Measurements from ENCODE around the gene PHACTR1.

Gene PHACTR1

GRCh38 chr6:13251242-13251641 is 534.7 kb downstream of the PHACTR1 start:
- no peak for DNase-seq

DNA sequence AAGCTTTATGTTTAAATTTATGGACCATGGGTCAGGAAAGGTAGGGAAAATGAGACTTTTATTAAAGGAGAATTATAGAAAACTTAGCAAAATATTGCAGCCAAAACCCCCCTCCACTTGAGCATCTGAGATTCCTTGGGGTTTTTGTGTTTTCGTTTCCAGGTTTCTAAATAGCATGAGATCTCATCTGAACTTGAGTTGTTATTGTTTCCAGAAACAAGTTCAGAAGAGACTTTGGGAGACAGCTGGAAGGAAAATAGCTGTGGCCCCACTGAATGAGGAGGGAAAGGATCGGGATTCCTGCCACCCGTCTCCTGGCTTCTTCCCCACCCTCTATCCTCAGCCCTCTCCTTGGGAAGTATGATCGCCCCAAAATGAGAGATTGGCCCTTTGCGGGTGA is 536.2 kb downstream of the PHACTR1 start:
- no peak for DNase-seq

- no peak for DNase-seq
These were observed 536.7 kb downstream of the PHACTR1 start for GRCh38 chr6:13253272-13253671.

DNA sequence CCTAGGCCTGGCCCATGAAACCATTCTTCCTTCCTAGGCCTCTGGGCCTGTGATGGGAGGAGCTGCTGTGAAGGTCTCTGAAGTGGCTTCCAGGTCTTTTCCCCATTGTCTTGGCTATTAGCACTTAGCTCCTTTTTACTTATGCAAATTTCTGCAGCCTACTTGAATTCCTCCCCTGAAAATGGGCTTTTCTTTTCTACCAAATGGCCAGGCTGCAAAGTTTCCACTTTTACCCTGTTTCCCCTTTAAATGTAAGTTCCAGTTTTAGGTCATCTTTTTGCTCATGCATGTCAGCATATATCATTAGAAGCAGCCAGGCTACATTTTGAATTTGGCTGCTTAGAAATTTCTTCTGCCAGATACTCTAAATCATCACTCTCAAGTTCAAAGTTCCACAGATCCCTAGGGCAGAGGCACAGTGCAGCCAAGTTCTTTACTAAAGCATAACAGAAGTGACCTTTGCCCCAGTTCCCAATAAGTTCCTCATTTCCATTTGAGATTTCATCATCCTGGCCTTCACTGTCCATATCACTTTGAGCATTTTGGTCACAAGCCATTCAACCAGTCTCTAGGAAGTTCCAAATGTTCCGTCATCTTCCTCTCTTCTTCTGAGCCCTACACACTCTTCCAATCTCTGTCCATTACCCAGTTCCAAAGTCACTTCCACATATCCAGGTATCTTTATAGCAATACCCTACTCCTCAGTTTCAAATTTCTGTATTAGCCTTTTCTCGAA is 539.9 kb downstream of the PHACTR1 start:
- no peak for DNase-seq

GRCh38 chr6:13259393-13259792 is 542.8 kb downstream of the PHACTR1 start:
- no peak for DNase-seq

GRCh38 chr6:13260101-13260598 is 543.6 kb downstream of the PHACTR1 start:
- no peak for DNase-seq

- DNase-seq, result no peak
These were observed 544.3 kb downstream of the PHACTR1 start for GRCh38 chr6:13260831-13261230.

DNA sequence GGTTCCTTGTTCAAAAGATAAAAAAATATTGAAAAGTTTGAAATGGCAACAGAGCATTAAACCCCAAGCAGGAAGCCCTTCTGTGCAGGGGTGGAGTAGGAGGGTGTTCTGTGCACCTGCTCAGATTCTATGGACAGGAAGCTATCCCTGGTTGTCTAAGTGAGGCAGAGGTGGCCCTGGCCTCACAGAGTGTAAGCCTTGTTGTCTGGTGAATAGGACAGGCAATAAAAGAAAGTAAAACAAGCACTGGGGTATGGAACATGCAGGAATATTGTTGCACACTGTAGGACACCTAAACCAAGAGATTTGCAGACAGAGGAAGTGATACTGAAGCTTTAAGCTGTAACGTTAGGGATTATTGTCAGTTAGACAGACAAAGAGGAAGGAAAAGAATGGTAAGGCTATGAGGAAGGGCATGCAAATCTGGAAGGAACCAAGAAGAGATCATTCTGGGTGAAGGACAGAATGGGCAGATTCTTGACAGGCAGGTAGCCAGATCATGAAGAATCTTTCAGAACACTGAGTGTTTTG is 545.0 kb downstream of the PHACTR1 start:
- no peak for DNase-seq

DNA sequence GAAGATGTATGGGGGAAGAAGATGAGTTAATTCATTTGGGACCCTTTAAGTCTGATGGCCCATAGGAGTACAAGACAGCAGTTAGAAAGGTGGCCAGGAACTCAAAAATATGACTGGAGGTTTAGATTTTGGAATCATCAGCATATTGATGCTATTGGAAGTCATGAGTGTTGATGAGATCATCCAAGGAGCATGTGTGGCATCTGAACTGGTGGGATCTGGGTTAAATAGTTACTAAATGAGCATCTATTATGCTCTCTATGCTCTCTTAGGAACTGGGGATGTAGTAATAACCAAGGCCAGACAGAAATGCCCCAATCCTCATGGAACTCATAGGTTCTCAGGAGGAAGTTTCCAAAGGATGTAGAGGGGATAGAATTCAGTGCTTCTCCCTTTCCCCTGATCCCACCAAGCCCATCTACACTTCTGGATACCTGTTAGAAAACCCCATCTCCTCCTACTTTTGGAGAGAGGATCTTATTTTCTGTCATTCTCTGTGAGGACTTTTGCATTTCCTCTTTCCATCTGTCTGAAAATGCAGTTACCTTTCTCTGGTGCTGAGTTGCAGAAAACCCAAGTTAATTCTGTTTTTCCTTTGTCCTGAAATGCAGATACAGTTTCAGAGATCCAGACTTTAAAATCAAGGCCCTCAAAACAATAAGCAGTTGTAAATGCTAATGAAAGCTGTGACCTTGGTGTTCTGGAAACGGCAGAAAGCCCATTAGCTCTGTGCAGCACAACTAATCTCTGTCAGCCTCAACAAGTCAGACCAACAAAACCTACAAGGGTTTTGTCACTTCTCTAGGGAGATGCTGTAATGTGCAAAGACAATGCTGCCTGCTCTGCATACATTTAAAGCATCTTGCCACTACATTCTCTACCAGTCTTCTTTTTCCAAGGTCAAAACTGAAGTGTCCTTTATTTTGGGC is 546.0 kb downstream of the PHACTR1 start:
- DNase-seq, result no peak

DNA sequence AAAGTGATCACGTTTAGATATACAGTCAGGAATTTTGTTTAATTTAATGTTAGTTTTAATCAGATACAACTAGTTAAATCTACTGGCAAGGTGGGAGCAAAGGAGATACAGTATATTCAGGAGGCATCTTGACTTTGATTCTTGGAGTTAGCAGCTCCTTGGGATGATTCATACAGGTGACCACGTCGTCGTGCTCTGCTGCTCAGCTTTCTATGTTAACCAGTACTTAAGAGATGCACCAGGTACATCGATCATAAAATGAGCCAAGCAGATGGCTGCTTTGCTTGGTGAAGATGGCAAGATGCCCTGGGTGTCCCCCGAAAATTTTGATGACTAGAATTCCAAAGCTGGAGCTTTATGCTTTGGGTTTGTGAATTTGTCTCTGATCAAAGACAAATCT is 547.1 kb downstream of the PHACTR1 start:
- no peak for DNase-seq

GRCh38 chr6:13267142-13267651 is 550.6 kb downstream of the PHACTR1 start:
- no peak for DNase-seq

DNA sequence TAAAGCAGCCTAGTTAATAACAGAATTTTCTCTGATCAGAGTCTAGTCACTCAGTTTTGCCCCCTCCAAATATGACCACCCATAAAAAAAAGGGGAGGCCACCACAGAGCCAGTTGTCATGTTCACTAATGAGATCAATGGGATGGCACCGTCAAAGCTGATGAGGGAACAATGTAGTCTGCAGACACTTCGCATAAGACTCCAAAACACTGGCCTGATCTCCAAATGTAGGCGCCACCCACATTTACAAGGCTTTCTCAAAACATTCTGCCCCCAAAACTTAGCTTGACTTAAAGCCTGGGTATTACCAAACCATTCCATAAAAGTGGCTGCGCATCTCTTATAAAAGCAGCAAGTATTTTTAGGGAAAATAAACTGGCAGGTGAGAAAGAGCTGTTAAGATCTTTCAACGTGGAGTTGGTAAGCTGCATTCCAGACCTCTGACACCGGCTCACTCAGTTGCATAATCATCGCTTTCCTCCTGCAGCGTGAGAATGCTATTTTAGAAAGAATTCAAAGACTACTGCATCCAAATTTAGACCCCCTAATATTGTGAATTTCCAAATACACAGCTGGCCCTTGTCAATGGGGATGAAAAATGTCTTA is 552.4 kb downstream of the PHACTR1 start:
- DNase-seq, result no peak

DNA sequence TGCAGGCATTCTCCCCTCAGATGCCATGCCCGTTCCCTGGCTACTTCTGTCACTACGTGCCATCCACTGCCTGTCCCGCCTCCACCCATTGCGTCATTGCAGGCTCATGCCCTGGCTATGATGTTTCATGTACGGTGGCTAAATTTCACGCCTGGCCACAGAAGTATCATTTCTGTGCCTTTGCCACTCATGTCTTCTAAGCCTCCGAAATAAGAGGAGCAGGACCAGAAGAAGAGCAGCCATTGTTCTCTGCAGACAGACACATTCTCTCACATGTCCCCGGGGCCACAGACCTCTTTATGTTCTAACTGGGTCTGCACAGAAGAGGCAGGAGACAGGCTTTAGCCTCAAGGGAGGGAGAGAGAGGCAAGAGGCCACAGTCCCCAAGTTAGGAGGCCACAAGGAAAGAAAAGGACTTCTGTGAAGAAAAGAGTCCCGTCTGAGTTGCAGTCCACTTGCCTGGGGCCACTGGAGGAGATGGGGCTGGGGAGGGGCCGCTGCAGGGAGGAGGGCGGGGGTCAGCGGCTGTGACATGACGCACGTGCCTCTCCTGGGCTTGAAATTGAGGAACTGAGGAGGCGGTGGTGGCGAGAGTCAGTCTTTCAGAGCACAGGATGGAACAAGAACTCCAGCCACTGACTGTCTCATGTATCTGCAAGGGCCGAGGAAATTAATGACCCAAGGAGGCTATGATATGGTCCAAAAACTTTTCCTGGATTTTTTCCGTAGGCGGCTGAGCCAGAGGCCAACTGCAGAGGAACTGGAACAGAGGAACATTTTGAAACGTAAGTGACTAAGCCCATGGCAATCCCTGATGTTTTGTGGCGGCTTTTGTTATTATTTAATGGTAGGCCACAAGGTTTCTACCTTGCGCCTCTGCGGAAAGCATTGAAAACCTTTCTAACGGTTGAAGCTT is 555.8 kb downstream of the PHACTR1 start:
- DNase-seq, result no peak

DNA sequence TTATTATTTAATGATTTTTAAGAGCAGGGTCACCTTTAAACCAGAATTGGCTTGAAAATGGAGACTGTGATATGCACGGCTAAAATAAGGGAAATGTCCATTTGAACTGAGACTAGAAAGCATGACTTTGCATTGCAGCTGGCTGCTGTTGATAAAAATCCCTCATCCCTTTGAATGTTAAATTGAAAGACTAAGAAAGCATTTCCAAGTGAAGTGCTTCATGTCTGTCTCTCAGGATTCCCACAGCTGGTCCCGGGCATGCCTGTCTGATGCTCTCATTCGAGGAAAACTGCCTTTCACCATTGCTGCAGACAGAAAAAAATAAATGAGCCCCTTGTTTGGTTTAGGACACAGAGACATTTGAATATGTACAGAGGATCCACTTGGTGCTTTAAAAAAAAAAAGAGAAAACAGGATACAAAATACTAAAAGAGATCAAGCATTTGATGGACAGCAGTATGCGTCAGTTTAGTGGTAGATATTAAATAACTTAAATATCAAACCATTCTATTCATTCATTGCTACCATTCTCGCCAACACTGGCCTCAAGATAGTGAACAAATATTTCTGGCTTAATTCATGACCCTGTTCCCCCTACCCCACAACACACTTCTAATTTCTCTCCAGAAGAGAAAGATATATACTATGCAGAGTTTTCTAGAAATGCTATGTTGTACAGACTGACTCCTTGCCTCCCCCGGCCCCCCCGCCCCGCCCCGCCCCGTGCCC is 556.8 kb downstream of the PHACTR1 start:
- no peak for DNase-seq

DNA sequence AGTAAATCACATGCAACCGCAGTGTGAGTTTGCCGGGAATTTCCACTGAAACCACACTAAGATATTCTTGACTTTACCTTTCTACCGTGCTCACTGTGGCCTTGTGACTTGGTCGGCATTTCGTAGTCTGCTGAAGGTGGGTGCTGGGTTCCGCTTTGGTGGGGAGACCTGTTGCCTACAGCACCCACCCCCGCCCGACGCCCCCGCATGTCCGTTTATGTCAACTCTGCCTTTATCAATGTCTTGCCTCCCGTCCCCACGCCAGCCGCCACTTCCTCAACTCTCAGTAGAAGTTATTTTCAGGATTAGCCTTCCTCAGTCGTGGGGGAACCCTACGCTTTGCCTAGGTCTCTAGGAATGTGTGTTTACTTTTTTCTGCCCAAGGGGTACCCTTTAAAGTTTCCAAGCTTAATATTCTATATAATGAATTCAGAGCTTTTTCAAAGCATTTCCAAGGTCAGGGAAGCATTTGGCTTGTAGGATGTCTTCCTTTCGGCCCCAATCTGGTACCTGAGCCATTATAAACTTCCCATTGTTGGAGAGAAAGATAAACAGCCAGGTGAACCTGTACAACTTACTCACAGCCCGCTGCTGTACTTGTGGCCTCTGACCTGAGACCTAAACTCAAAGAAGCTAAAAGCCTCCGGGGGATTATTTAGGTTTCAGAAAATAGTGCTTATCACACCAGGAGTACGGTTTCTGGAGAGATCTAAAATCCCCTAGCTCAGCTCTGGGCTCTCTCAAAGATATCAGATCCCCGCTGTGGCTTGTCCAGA is 557.6 kb downstream of the PHACTR1 start:
- no peak for DNase-seq

- no peak for DNase-seq
These were observed 558.3 kb downstream of the PHACTR1 start for GRCh38 chr6:13274707-13275434.

- DNase-seq, result no peak
These were observed 558.9 kb downstream of the PHACTR1 start for GRCh38 chr6:13275435-13275989.

DNA sequence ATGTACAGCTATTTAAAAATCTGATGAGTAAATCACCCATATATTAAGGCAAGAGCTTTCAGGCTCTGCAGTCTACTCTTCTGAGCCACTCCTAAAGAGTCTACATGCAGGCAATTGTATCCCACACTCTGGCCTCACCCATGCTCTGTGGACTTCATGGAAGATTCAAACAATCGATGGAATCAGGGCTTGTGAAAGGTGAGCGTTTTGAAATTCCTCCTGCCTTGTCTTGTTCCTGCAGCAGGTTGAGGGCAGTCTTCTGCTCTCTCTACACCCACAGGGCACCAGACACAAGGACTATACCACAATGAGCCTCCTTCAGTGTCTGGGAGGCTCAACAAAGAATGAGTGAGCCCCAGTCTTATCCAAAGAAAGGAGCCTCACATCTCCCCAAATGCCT is 560.7 kb downstream of the PHACTR1 start:
- no peak for DNase-seq

DNA sequence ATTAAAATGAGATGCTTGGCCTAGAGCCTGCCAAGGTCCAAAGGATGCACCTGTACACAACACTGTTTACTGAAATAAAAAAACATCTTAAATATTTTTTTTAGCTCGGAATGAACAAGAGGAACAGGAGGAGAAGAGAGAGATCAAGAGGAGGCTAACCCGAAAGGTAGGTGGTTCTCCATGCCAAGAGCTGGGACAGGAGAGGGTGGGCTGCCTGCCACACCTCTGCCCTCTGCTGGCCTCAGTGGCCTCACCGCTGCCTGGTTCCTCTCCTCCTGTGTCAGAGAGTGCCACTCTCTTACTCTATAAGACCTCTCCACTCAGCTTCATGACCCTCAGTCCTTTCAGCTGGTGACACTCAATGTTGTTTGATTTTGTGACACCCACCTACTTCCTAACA is 561.6 kb downstream of the PHACTR1 start:
- DNase-seq, result no peak

All from NCI-H2029 treated with DMSO at 0.1 percent for 48 hours (cell line).